Measurements from ENCODE around the gene CWF19L1.

DNA sequence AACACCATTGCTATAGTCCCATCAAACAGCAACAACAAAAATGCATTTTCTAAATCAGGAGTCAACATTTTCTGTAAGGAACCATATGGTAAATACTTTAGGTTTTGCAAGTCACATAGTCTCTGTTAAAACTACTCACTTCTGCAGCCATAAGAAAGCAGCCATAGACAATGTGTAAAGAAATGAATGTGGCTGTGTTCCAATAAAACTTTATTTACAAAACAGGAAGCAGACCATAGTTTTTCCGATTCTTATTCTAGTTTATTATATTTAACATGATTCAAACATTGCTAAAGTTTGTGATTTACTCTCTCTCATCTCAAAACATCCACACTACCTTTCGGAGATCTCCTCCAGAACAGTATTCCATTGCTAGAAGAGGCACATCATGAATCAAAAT is 44.9 kb downstream of the CWF19L1 start:
- TF ChIP-seq YY1 (IDR thresholded peaks at IDR 0.05; ENCODE audit: insufficient read depth, insufficient read length) = no peak
- TF ChIP-seq SUZ12 (IDR thresholded peaks at IDR 0.05; ENCODE audit: extremely low read depth, insufficient read depth, insufficient read length) = no peak
- TF ChIP-seq ZNF274 (IDR thresholded peaks at IDR 0.05; ENCODE audit: low read depth, low read length) = no peak
